A673 (cell line): Measurements from ENCODE around the gene SOX6. TPM values are rescaled to one million over a fixed set of nuclear protein-coding genes. Genes with fewer than 3 reads are reported as not detected.

Experiments used
- BruUV-seq: library from RNA; stranded (reverse); fragments of 400-500 nt; replicated peaks from 2 replicates; lab custom pipeline; 2021; lab: Mats Ljungman, UMichigan
- CTCF ChIA-PET: fragments of 300-600 bp; sonication (Branson Sonifier 250); formaldehyde crosslinking; loops from one replicate; lab custom pipeline; 2022; ENCODE audit warnings: antibody characterized with exemption; lab: Charles Lee
- POLR2A ChIA-PET: fragments of 300-600 bp; sonication (Branson Sonifier 250); formaldehyde crosslinking; loops from one replicate; lab custom pipeline; 2022; ENCODE audit warnings: antibody characterized with exemption; ENCODE audit not compliant: low non-redundant PET; lab: Charles Lee
- DNase-seq: peaks from one replicate; pipeline ENCODE4 v3.0.0-alpha.2; 2015; ENCODE audit warnings: low spot score
- H3K27ac ChIP-seq: fragments of 200-600 bp; sonication (generic); 2 replicates; pipeline ENCODE4 v1.5.1; 2016; ENCODE audit warnings: mixed run types, low read depth, mild to moderate bottlenecking, mixed read lengths, antibody characterized with exemption, low read length; ENCODE audit not compliant: poor library complexity, severe bottlenecking
- H3K27me3 ChIP-seq: fragments of 200-600 bp; sonication (generic); replicated peaks from 2 replicates; pipeline ENCODE4 v1.6.1; 2017; ENCODE audit warnings: mixed run types, low read depth, mild to moderate bottlenecking, mixed read lengths, antibody characterized with exemption, low read length; ENCODE audit not compliant: insufficient read depth, poor library complexity
- H3K36me3 ChIP-seq: fragments of 200-600 bp; sonication (generic); 2 replicates; pipeline ENCODE4 v1.6.1; 2016; ENCODE audit warnings: mixed run types, mild to moderate bottlenecking, mixed read lengths, antibody characterized with exemption, low read length; ENCODE audit not compliant: insufficient read depth, poor library complexity, severe bottlenecking
- H3K4me1 ChIP-seq: fragments of 200-600 bp; sonication (generic); 2 replicates; pipeline ENCODE4 v1.6.1; 2017; ENCODE audit warnings: mixed run types, mild to moderate bottlenecking, mixed read lengths, antibody characterized with exemption, low read length; ENCODE audit not compliant: insufficient read depth, poor library complexity, severe bottlenecking
- H3K4me3 ChIP-seq: fragments of 200-600 bp; sonication (generic); 2 replicates; pipeline ENCODE4 v1.5.1; 2016; ENCODE audit warnings: low read depth, mixed run types, mild to moderate bottlenecking, mixed read lengths, low read length; ENCODE audit not compliant: poor library complexity, severe bottlenecking
- H3K9me3 ChIP-seq: fragments of 200-600 bp; sonication (generic); 2 replicates; pipeline ENCODE4 v1.6.1; 2016; ENCODE audit warnings: mixed run types, low read depth, mild to moderate bottlenecking, mixed read lengths, antibody characterized with exemption, low read length; ENCODE audit not compliant: poor library complexity, severe bottlenecking
- CTCF ChIP-seq: fragments of 300-800, 200-600 bp; sonication (generic); conservative IDR thresholded peaks from 2 replicates; pipeline ENCODE4 v1.5.1; 2017; ENCODE audit warnings: low read depth, mild to moderate bottlenecking, antibody characterized with exemption, low read length, moderate library complexity, mixed read lengths
- EZH2 ChIP-seq: fragments of 200-600 bp; sonication (generic); IDR thresholded peaks from 2 replicates; pipeline ENCODE4 v1.6.1; 2017; ENCODE audit warnings: borderline replicate concordance, low read depth, mild to moderate bottlenecking, mixed read lengths, antibody characterized with exemption, low read length; ENCODE audit not compliant: poor library complexity, severe bottlenecking
- intact Hi-C: fragments of 100-400 bp; cut with micrococcal nuclease; formaldehyde crosslinking; loops from one replicate; pipeline ENCODE4 v1.10.0; 2022; ENCODE audit not compliant: unreplicated experiment
- total RNA-seq: library from RNA; stranded (reverse); gene quantifications from 2 replicates; pipeline ENCODE4 v1.2.3, GENCODE V29; 2021

Gene SOX6
- total RNA-seq, 1 experiment from 2014 or later: 27.5 TPM

GRCh38 chr11:16211407-16211806 is 144.9 kb downstream of the SOX6 start:
- TF ChIP-seq CTCF: no peak
- TF ChIP-seq EZH2: no peak
- Histone ChIP-seq H3K27me3 (no peaks in the 10 kb centered on the region), H3K27ac (no peak overlapping the region), H3K4me3 (no peak overlapping the region), H3K36me3 (no peaks in the 10 kb centered on the region), H3K9me3 (no peaks in the 10 kb centered on the region), H3K4me1 (peaks cover 10% of the 10 kb centered on the region)
- no peak for DNase-seq
- intact Hi-C loops: loop anchor here (10.0 kb wide), 1 partner anchor 523 kb away; the partner anchor contains the start of gene C11orf58
- BruUV-seq: no TSS peak
- ChIA-PET CTCF (no interaction called here), POLR2A (no interaction called here)

- intact Hi-C loops: no loop called here
- H3K27ac ChIP-seq: no peak overlapping the region
- no TSS peak for BruUV-seq
- H3K36me3 ChIP-seq: no peaks in the 10 kb centered on the region
- ChIA-PET CTCF (no interaction called here), POLR2A (no interaction called here)
- H3K4me3 ChIP-seq: no peak overlapping the region
- peaks cover 6% of the 10 kb centered on the region for H3K4me1 ChIP-seq
- no peaks in the 10 kb centered on the region for H3K9me3 ChIP-seq
- DNase-seq: no peak
- TF ChIP-seq CTCF (no peak), EZH2 (no peak)
- H3K27me3 ChIP-seq: no peaks in the 10 kb centered on the region
Observed at GRCh38 chr11:16204261-16204660, 152.1 kb downstream of the SOX6 start.

GRCh38 chr11:16195651-16196050 is 160.7 kb downstream of the SOX6 start:
- TF ChIP-seq CTCF (no peak), EZH2 (no peak)
- Histone ChIP-seq H3K9me3 (no peaks in the 10 kb centered on the region), H3K27me3 (no peaks in the 10 kb centered on the region), H3K4me3 (no peak overlapping the region), H3K27ac (no peak overlapping the region), H3K36me3 (no peaks in the 10 kb centered on the region), H3K4me1 (peaks cover 29% of the 10 kb centered on the region)
- no TSS peak for BruUV-seq
- intact Hi-C loops: no loop called here
- DNase-seq: no peak
- ChIA-PET POLR2A (no interaction called here), CTCF (no interaction called here)
